ENCODE measurements around the gene ADGRA1. TPM values are rescaled to one million over a fixed set of nuclear protein-coding genes. Genes with fewer than 3 reads are reported as not detected.

Gene ADGRA1
- total and polyA plus RNA-seq, 2 of the 13 experiments (the other 11 are each of a cell fraction or from before 2014, with no cell fraction given): not detected

- TF ChIP-seq ZNF770 (CRISPR knock-in tag; IDR thresholded peaks at IDR 0.05) (peak; percentile 89), TFAP4 (IDR thresholded peaks at IDR 0.05; ENCODE audit: borderline replicate concordance, low read depth) (peak; percentile 65; the same call in 1 of the 2 replicates), MTERF4 (CRISPR knock-in tag; IDR thresholded peaks at IDR 0.05) (no peak), ARID4A (CRISPR knock-in tag; IDR thresholded peaks at IDR 0.05; ENCODE audit: borderline replicate concordance) (0 out of 2 replicates have a peak, but pooled peaks have one; percentile 35), ZNF777 (CRISPR knock-in tag; IDR thresholded peaks at IDR 0.05) (peak; percentile 65), THAP11 (CRISPR knock-in tag; IDR thresholded peaks at IDR 0.05) (no peak), ZNF44 (CRISPR knock-in tag; IDR thresholded peaks at IDR 0.05) (no peak), RXRB (CRISPR knock-in tag; IDR thresholded peaks at IDR 0.05; ENCODE audit: borderline replicate concordance) (peak; percentile 81), SALL1 (CRISPR knock-in tag; IDR thresholded peaks at IDR 0.05) (0 out of 2 replicates have a peak, but pooled peaks have one; percentile 10), ZNF674 (CRISPR knock-in tag; IDR thresholded peaks at IDR 0.05; ENCODE audit: low read depth) (no peak), IKZF1 (IDR thresholded peaks at IDR 0.05) (no peak), NR2F1 (CRISPR knock-in tag; IDR thresholded peaks at IDR 0.05) (peak; percentile 54 to 75; a peak in 3 of 4 replicates), GABPB1 (CRISPR knock-in tag; IDR thresholded peaks at IDR 0.05) (peak; percentile 47; the same call in 1 of the 2 replicates), SKIL (CRISPR knock-in tag; IDR thresholded peaks at IDR 0.05; ENCODE audit: borderline replicate concordance) (peak; percentile 91), ONECUT2 (CRISPR knock-in tag; IDR thresholded peaks at IDR 0.05) (no peak)
These were observed 643 bp downstream of the ADGRA1 start (continued) for GRCh38 chr10:133088179-133088955.

All from HepG2 (cell line).